Panc1 (cell line): Measurements from ENCODE around the gene PIN1. TPM values are rescaled to one million over a fixed set of nuclear protein-coding genes. Genes with fewer than 3 reads are reported as not detected.

ENCODE experiments used
- ATAC-seq: fragments of 200-7000 bp; cut with Tn5 transposase; 2 replicates; pipeline ENCODE4 v1.9.1; 2020; ENCODE audit warnings: mild to moderate bottlenecking, moderate library complexity
- BruUV-seq: library from RNA; stranded (reverse); fragments of 400-500 nt; replicated peaks from 2 replicates; lab custom pipeline; 2021; lab: Mats Ljungman, UMichigan
- CTCF ChIA-PET: fragments of 300-600 bp; sonication (Branson Sonifier 250); formaldehyde crosslinking; loops from one replicate; lab custom pipeline; 2022; ENCODE audit warnings: antibody characterized with exemption; lab: Charles Lee
- POLR2A ChIA-PET: fragments of 300-600 bp; sonication (Branson Sonifier 250); formaldehyde crosslinking; loops from one replicate; lab custom pipeline; 2022; ENCODE audit warnings: antibody characterized with exemption; lab: Charles Lee
- DNase-seq: peaks from one replicate; pipeline ENCODE4 v3.0.0-alpha.2; 2010; ENCODE audit warnings: low read depth, low spot score
- H3K27ac ChIP-seq: 2 replicates; pipeline ENCODE4 v1.5.1; 2011; ENCODE audit warnings: mild to moderate bottlenecking, low read length, inconsistent platforms
- H3K27me3 ChIP-seq: fragments of 200-500 bp; sonication (Bioruptor generic); 2 replicates; pipeline ENCODE4 v1.6.0; 2014; ENCODE audit warnings: low read length, inconsistent platforms; ENCODE audit not compliant: control insufficient read depth, insufficient read depth
- H3K36me3 ChIP-seq: fragments of 200-500 bp; sonication (Bioruptor generic); 2 replicates; pipeline ENCODE4 v1.5.1; 2014; ENCODE audit warnings: inconsistent platforms, mild to moderate bottlenecking, low read length, moderate library complexity; ENCODE audit not compliant: control insufficient read depth, insufficient read depth
- H3K4me1 ChIP-seq: 2 replicates; pipeline ENCODE4 v1.5.1; 2011; ENCODE audit warnings: inconsistent platforms, mild to moderate bottlenecking, low read length, moderate library complexity; ENCODE audit not compliant: control insufficient read depth, insufficient read depth
- H3K4me3 ChIP-seq, 2 experiments: 2 replicates each; pipeline ENCODE4 v1.5.1; 2011 to 2012; ENCODE audit warnings: low read depth in 2 of 2, low read length in 2 of 2, mild to moderate bottlenecking in 2 of 2, inconsistent platforms in 1 of 2, moderate library complexity in 1 of 2
- H3K9me3 ChIP-seq: fragments of 200-500 bp; sonication (Bioruptor generic); 2 replicates; pipeline ENCODE4 v1.5.1; 2014; ENCODE audit warnings: low read depth, mild to moderate bottlenecking, inconsistent platforms, low read length, moderate library complexity; ENCODE audit not compliant: control insufficient read depth, insufficient read depth
- POLR2AphosphoS5 ChIP-seq: IDR thresholded peaks from 2 replicates; pipeline ENCODE4 v1.6.1; 2012; ENCODE audit warnings: mild to moderate bottlenecking, low read depth, low read length, moderate library complexity
- SIN3A ChIP-seq: IDR thresholded peaks from 2 replicates; pipeline ENCODE4 v1.6.1; 2012; ENCODE audit warnings: low read depth, mild to moderate bottlenecking, low read length, moderate library complexity, borderline replicate concordance; ENCODE audit not compliant: insufficient read depth
- TCF7L2 ChIP-seq: IDR thresholded peaks from 2 replicates; pipeline ENCODE4 v1.6.1; 2011; ENCODE audit warnings: mild to moderate bottlenecking, low read depth, low read length, inconsistent platforms
- in situ Hi-C: cut with HindIII; loops from 2 replicates; pipeline ENCODE4 v1.10.0; 2016; ENCODE audit warnings: low sequenced_read_pairs, low pct_unique_long_range_greater_than_20kb
- intact Hi-C: fragments of 100-400 bp; cut with micrococcal nuclease; formaldehyde crosslinking; loops from one replicate; pipeline ENCODE4 v1.10.0; 2022; ENCODE audit not compliant: unreplicated experiment
- total RNA-seq: library from RNA; stranded (reverse); gene quantifications from one replicate; pipeline ENCODE4 v1.2.1, GENCODE V29; 2021; ENCODE audit not compliant: unreplicated experiment
- TF ChIP-seq, protein P1 (sequence below), 2 experiments: IDR thresholded peaks; 2 replicates each; pipeline ENCODE4 v1.6.1; 2011 to 2012; ENCODE audit warnings: low read depth in 2 of 2, control low read depth in 1 of 2, low read length in 1 of 2, mild to moderate bottlenecking in 1 of 2, moderate library complexity in 1 of 2; ENCODE audit not compliant: insufficient read depth in 1 of 2
- TF ChIP-seq, protein P2 (sequence below): fragments of 450-650 bp; IDR thresholded peaks from 2 replicates; pipeline ENCODE4 v1.5.1; 2017; ENCODE audit warnings: mild to moderate bottlenecking

PIN1 gene
- total RNA-seq, 1 experiment from 2014 or later = 102 TPM

DNA sequence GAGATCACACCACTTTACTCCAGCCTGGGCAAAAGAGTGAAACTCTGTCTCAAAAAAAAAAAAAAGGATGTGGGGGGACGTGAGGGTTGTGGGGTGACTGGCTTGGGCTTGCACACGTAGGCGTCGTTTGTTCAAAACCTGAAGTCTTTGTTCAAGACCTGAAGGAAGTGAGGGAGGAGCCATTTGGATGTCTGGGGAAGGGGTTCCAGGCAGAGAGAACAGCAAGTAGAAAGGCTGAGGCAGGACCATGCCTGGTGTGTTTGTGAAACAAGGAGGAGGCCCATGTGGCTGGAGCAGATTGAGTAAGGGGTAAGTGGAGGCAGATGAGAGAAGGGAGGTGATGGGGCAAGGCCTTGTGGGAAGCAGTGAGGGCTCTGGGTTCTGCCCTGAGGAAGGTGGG is 27.8 kb downstream of the PIN1 start:
- Histone ChIP-seq H3K9me3 (no peaks in the 10 kb centered on the region), H3K36me3 (no peaks in the 10 kb centered on the region), H3K4me1 (no peaks in the 10 kb centered on the region), H3K4me3 (no peak overlapping the region), H3K27ac (no peak overlapping the region), H3K27me3 (no peaks in the 10 kb centered on the region)
- ChIA-PET POLR2A (no interaction called here), CTCF (no interaction called here)
- in situ Hi-C loops = no loop called here
- DNase-seq (no peak), ATAC-seq (no peak)
- no TSS peak for BruUV-seq
- intact Hi-C loops = no loop called here
- TF ChIP-seq, protein P1, sequence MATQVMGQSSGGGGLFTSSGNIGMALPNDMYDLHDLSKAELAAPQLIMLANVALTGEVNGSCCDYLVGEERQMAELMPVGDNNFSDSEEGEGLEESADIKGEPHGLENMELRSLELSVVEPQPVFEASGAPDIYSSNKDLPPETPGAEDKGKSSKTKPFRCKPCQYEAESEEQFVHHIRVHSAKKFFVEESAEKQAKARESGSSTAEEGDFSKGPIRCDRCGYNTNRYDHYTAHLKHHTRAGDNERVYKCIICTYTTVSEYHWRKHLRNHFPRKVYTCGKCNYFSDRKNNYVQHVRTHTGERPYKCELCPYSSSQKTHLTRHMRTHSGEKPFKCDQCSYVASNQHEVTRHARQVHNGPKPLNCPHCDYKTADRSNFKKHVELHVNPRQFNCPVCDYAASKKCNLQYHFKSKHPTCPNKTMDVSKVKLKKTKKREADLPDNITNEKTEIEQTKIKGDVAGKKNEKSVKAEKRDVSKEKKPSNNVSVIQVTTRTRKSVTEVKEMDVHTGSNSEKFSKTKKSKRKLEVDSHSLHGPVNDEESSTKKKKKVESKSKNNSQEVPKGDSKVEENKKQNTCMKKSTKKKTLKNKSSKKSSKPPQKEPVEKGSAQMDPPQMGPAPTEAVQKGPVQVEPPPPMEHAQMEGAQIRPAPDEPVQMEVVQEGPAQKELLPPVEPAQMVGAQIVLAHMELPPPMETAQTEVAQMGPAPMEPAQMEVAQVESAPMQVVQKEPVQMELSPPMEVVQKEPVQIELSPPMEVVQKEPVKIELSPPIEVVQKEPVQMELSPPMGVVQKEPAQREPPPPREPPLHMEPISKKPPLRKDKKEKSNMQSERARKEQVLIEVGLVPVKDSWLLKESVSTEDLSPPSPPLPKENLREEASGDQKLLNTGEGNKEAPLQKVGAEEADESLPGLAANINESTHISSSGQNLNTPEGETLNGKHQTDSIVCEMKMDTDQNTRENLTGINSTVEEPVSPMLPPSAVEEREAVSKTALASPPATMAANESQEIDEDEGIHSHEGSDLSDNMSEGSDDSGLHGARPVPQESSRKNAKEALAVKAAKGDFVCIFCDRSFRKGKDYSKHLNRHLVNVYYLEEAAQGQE (IDR thresholded peaks at IDR 0.05; ENCODE audit: insufficient read depth in 1 of 2, low read depth in 2 of 2, low read length in 1 of 2) = no peak
- TF ChIP-seq, protein P2, sequence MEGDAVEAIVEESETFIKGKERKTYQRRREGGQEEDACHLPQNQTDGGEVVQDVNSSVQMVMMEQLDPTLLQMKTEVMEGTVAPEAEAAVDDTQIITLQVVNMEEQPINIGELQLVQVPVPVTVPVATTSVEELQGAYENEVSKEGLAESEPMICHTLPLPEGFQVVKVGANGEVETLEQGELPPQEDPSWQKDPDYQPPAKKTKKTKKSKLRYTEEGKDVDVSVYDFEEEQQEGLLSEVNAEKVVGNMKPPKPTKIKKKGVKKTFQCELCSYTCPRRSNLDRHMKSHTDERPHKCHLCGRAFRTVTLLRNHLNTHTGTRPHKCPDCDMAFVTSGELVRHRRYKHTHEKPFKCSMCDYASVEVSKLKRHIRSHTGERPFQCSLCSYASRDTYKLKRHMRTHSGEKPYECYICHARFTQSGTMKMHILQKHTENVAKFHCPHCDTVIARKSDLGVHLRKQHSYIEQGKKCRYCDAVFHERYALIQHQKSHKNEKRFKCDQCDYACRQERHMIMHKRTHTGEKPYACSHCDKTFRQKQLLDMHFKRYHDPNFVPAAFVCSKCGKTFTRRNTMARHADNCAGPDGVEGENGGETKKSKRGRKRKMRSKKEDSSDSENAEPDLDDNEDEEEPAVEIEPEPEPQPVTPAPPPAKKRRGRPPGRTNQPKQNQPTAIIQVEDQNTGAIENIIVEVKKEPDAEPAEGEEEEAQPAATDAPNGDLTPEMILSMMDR = no peak
- no peak for TF ChIP-seq POLR2AphosphoS5
- TF ChIP-seq SIN3A = no peak

DNA sequence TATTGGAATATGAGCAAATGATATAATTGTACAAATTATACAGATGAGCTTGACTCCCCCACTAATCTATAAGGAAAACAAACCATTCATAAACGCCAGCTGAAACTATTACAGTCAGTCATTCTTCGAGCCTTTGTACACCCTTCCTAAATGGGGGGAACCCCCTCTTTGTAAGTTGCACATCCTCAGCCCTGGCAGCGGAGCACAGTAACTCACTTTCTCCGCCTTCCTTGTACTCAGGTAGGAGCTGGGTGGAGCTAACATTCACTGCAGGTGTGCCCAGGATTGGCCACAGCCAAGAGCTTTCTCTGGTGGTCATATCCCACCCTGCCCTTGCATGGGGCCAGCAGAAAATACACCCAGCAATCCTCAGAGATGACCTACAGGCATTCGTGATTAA is 28.6 kb downstream of the PIN1 start:
- H3K4me3 ChIP-seq = no peak overlapping the region
- no TSS peak for BruUV-seq
- no peaks in the 10 kb centered on the region for H3K27me3 ChIP-seq
- TF ChIP-seq, protein P2 = no peak
- TF ChIP-seq SIN3A = no peak
- no peak for TF ChIP-seq POLR2AphosphoS5
- TF ChIP-seq TCF7L2 = no peak
- TF ChIP-seq, protein P1 (IDR thresholded peaks at IDR 0.05; ENCODE audit: insufficient read depth in 1 of 2, low read depth in 2 of 2, low read length in 1 of 2) = no peak
- DNase-seq (no peak), ATAC-seq (no peak)
- no peaks in the 10 kb centered on the region for H3K36me3 ChIP-seq
- H3K9me3 ChIP-seq = no peaks in the 10 kb centered on the region
- no peaks in the 10 kb centered on the region for H3K4me1 ChIP-seq
- no peak overlapping the region for H3K27ac ChIP-seq
- POLR2A ChIA-PET = no interaction called here
- CTCF ChIA-PET = interaction anchor here (0.5 kb wide), 1 partner anchor 163 kb away, joined by 8 read pairs; no protein-coding TSS in a partner anchor
- intact Hi-C loops (no loop called here), in situ Hi-C loops (no loop called here)
